ENCODE results near the gene CELSR1.

- TF ChIP-seq CTCF (IDR thresholded peaks at IDR 0.05; ENCODE audit: insufficient read depth, low read depth, low read length) (no peak), EZH2 (IDR thresholded peaks at IDR 0.05; ENCODE audit: insufficient read depth, low read length) (no peak)
Measured at GRCh38 chr22:46410291-46410808, 127.1 kb downstream of the CELSR1 start.
